Measurements from ENCODE around the gene TCEAL2.

DNA sequence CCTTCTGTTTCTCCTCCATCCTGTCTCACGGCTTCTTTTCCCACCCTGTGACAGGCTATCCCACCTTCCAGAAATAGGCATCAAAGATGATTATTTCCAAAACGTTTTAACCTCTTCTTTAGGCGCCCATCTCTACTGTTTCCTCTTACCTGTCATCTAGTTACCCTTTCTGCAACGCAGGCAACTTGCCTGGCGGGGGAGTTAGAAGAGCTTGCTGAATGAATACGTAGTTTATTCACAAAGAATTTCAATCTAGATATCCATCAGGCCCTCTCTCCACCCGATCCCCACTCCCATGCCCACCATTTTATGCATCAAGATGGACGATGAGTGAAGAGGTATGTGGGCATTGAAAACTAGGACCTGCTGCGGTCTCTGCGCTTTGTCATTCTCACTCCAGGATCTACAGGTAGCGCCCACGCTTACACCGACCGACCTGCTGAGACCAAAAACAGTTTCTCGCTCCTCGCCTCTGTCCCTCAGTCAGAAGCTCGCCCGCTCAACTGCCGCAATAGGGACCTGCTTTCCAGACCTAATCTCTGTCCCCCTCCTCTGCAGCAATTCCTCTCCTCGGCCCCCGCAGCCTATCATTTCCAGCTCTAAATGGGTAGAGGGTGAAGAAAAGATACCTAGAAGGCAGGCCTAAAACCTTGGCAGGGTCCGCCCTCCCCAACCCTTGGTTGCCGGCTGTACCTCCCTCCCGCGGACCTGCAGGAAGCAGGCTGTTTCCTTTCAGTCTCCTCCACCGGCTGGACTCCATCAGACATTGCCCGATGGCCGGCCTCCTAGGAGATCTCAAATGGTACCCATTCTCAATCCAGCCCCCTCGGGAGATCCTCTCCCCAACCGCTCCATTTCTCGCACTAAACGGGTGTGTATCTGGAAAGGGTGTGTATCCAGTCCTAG, 29.7 kb downstream of the TCEAL2 start:
- TF ChIP-seq, protein P1, sequence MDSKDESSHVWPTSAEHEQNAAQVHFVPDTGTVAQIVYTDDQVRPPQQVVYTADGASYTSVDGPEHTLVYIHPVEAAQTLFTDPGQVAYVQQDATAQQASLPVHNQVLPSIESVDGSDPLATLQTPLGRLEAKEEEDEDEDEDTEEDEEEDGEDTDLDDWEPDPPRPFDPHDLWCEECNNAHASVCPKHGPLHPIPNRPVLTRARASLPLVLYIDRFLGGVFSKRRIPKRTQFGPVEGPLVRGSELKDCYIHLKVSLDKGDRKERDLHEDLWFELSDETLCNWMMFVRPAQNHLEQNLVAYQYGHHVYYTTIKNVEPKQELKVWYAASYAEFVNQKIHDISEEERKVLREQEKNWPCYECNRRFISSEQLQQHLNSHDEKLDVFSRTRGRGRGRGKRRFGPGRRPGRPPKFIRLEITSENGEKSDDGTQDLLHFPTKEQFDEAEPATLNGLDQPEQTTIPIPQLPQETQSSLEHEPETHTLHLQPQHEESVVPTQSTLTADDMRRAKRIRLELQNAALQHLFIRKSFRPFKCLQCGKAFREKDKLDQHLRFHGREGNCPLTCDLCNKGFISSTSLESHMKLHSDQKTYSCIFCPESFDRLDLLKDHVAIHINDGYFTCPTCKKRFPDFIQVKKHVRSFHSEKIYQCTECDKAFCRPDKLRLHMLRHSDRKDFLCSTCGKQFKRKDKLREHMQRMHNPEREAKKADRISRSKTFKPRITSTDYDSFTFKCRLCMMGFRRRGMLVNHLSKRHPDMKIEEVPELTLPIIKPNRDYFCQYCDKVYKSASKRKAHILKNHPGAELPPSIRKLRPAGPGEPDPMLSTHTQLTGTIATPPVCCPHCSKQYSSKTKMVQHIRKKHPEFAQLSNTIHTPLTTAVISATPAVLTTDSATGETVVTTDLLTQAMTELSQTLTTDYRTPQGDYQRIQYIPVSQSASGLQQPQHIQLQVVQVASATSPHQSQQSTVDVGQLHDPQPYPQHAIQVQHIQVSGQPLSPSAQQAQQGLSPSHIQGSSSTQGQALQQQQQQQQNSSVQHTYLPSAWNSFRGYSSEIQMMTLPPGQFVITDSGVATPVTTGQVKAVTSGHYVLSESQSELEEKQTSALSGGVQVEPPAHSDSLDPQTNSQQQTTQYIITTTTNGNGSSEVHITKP (tag by site-specific recombination; IDR thresholded peaks at IDR 0.05) = no peak
- no peak for TF ChIP-seq ZNF19 (tag by site-specific recombination; IDR thresholded peaks at IDR 0.05; ENCODE audit: low read depth)
- TF ChIP-seq ZNF202 (tag by site-specific recombination; IDR thresholded peaks at IDR 0.05; ENCODE audit: borderline replicate concordance) = no peak
- TF ChIP-seq ZNF112 (tag by site-specific recombination; IDR thresholded peaks at IDR 0.05) = no peak
